Measurements from ENCODE around the gene LATS2. TPM values are rescaled to one million over a fixed set of nuclear protein-coding genes. Genes with fewer than 3 reads are reported as not detected.

Gene LATS2
- total and polyA plus RNA-seq, 2 of the 8 experiments (the other 6 are each of a cell fraction or from before 2014, with no cell fraction given): 8.3 to 26.2 TPM

DNA sequence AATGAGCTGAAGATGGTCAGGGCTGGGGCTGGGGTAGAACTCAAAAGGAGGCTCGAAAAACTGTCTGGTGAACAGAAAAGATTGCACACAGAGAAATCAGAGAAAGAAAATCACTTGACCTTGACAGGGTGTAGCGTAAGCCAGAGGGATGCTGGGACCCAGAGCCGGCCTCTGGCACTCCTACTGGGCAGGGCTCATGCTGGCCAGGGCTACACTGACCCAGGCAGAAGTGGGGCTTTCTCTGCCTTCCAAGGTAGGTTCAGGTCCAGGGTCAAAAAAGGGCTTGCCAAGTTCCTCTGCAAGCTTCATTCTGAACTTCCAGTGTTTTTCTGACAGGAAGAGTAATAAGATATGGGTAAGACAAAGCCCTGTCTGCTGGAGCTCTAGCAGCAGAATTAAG, 56.2 kb downstream of the LATS2 start:
- H3K14ac ChIP-seq (ENCODE audit: insufficient read length): no peak overlapping the region
- no peak overlapping the region for H2BK12ac ChIP-seq (ENCODE audit: low read depth, low read length)
- no peak overlapping the region for H3K18ac ChIP-seq (ENCODE audit: extremely low read depth, low read length)
- H4K8ac ChIP-seq (ENCODE audit: extremely low read depth, insufficient read depth, low read length): no peak overlapping the region
- H3K9me3 ChIP-seq (ENCODE audit: insufficient read depth in 2 of 2, low read depth in 1 of 2, low read length in 1 of 2): no peaks in the 10 kb centered on the region
- no peak overlapping the region for H2BK20ac ChIP-seq (ENCODE audit: low read length)
- no peak for DNase-seq (ENCODE audit: low read depth in 1 of 2, low spot score in 2 of 2)
- peaks cover 9% of the 10 kb centered on the region for H3K79me1 ChIP-seq (ENCODE audit: low read depth, low read length)
- H3K23ac ChIP-seq (ENCODE audit: insufficient read length): no peak overlapping the region
- no peak overlapping the region for H2AK5ac ChIP-seq (ENCODE audit: low read depth, low read length)
- ChIA-PET CTCF (ENCODE audit: partially characterized antibody) (no interaction called here), POLR2A (ENCODE audit: partially characterized antibody) (interaction anchor here (0.7 to 2.3 kb wide), 5 partner anchors 9 to 504 kb away, joined by 3 to 9 read pairs (median 4); partner anchors contain the start of genes LATS2 and SKA3)
- H2AFZ ChIP-seq (ENCODE audit: low read length): no peak overlapping the region
- no peak overlapping the region for H3K4me3 ChIP-seq (ENCODE audit: extremely low read depth in 1 of 4, insufficient read depth in 2 of 4, low read depth in 3 of 4, low read length in 4 of 4)
- H3K56ac ChIP-seq (replicated peaks; ENCODE audit: insufficient read length, low read depth, low read length): no peak overlapping the region
- H3K4ac ChIP-seq (replicated peaks; ENCODE audit: insufficient read length, low read depth, low read length): no peak overlapping the region
- no peak overlapping the region for H2BK15ac ChIP-seq (ENCODE audit: low read length)
- H3K79me2 ChIP-seq (ENCODE audit: control insufficient read depth in 1 of 2, insufficient read depth in 2 of 2, low read length in 2 of 2): peaks cover 6 to 86% of the 10 kb centered on the region in 2 experiments; a peak in 3 of 4 replicates
- H2BK120ac ChIP-seq (replicated peaks; ENCODE audit: low read depth, low read length): no peak overlapping the region
- no peak overlapping the region for H3K4me2 ChIP-seq (ENCODE audit: insufficient read depth in 1 of 2, low read depth in 2 of 2, low read length in 2 of 2)
- no peaks in the 10 kb centered on the region for H3K27me3 ChIP-seq (replicated peaks in 1 of 4; ENCODE audit: control insufficient read depth in 3 of 4, extremely low read depth in 1 of 4, insufficient read depth in 3 of 4, low read length in 3 of 4)
- no peaks in the 10 kb centered on the region for H3K23me2 ChIP-seq (ENCODE audit: low read depth, low read length)
- WGBS, 2 experiments (ENCODE audit: extremely low coverage in 1 of 2, insufficient coverage in 1 of 2, insufficient read length in 1 of 2, insufficient replicate concordance in 2 of 2, low coverage in 1 of 2, low lambda C conversion rate in 2 of 2, missing lambda C conversion rate in 1 of 2): 94% methylated on average over 3 of the region's 3 CpGs; no CpG with 5 or more reads in 1 of the 2 experiments
- H3K9ac ChIP-seq (replicated peaks in 1 of 4; ENCODE audit: extremely low read depth in 1 of 4, low read depth in 3 of 4, low read length in 3 of 4): no peak overlapping the region
- H2BK5ac ChIP-seq (ENCODE audit: low read depth, low read length): no peak overlapping the region
- FAIRE-seq: no peak
- no peak overlapping the region for H3K27ac ChIP-seq (ENCODE audit: low read depth, low read length)
- H3K4me1 ChIP-seq (replicated peaks in 1 of 4; ENCODE audit: control insufficient read depth in 3 of 4, insufficient read depth in 4 of 4, low read length in 3 of 4): no peaks in the 10 kb centered on the region; a peak in 1 of 7 replicates
- no peak overlapping the region for H4K5ac ChIP-seq (ENCODE audit: insufficient read length, low read depth, low read length)
- H4K20me1 ChIP-seq (replicated peaks in 1 of 2; ENCODE audit: control insufficient read depth in 1 of 2, insufficient read depth in 2 of 2, low read length in 2 of 2): peaks cover 10 to 11% of the 10 kb centered on the region in 2 experiments
- no peak overlapping the region for H4K91ac ChIP-seq (replicated peaks; ENCODE audit: insufficient read length, low read length)
- TF ChIP-seq RFX5 (IDR thresholded peaks at IDR 0.05; ENCODE audit: borderline replicate concordance, low read depth, low read length): no peak
- no peak for TF ChIP-seq TAF7 (optimal IDR thresholded peaks at IDR 0.05; ENCODE audit: borderline replicate concordance, low read depth, low read length)
- TF ChIP-seq ZNF274 (IDR thresholded peaks at IDR 0.05; ENCODE audit: borderline replicate concordance, extremely low read depth, low read length): no peak
- TF ChIP-seq EZH2 (IDR thresholded peaks at IDR 0.05; ENCODE audit: low read depth, low read length, severe bottlenecking): no peak
- TF ChIP-seq NRF1 (IDR thresholded peaks at IDR 0.05; ENCODE audit: low read depth, low read length): no peak
- no peak for TF ChIP-seq SIRT6 (IDR thresholded peaks at IDR 0.05; ENCODE audit: low read length)
- no peak for TF ChIP-seq SP2 (IDR thresholded peaks at IDR 0.05; ENCODE audit: low read length)
- no peak for TF ChIP-seq POLR2A (IDR thresholded peaks at IDR 0.05; ENCODE audit: control extremely low read depth in 1 of 2, low read depth in 2 of 2, low read length in 2 of 2)
- no peak for TF ChIP-seq CREB1 (IDR thresholded peaks at IDR 0.05)
- no peak for TF ChIP-seq RBBP5 (IDR thresholded peaks at IDR 0.05; ENCODE audit: borderline replicate concordance, low read depth, low read length)
- no peak for TF ChIP-seq BACH1 (IDR thresholded peaks at IDR 0.05; ENCODE audit: low read length)
- no peak for TF ChIP-seq CBX8 (IDR thresholded peaks at IDR 0.05; ENCODE audit: borderline replicate concordance, low read depth, low read length)
- TF ChIP-seq CEBPB (IDR thresholded peaks at IDR 0.05; ENCODE audit: low read depth, low read length): no peak
- TF ChIP-seq RNF2 (IDR thresholded peaks at IDR 0.05; ENCODE audit: borderline replicate concordance, low read depth, low read length, missing control alignments, poor library complexity, severe bottlenecking): no peak
- TF ChIP-seq TAF1 (IDR thresholded peaks at IDR 0.05; ENCODE audit: low read depth, low read length): no peak
- TF ChIP-seq EGR1 (IDR thresholded peaks at IDR 0.05; ENCODE audit: borderline replicate concordance, low read depth, low read length): no peak
- no peaks in the 10 kb centered on the region for H3K36me3 ChIP-seq (ENCODE audit: control insufficient read depth in 2 of 4, insufficient read depth in 4 of 4, low read length in 3 of 4)
